Measurements from ENCODE around the gene UNC5A.

GRCh38 chr5:176798949-176799348, 11.4 kb upstream of the UNC5A start:
- TF ChIP-seq CTCF (IDR thresholded peaks at IDR 0.05) = no peak
- TF ChIP-seq MXI1 (IDR thresholded peaks at IDR 0.05; ENCODE audit: low read depth, low read length) = no peak
